Measurements from ENCODE around the gene MAPK8.
"Not testable (repeated sequence)": the region's sequence is repeated elsewhere in the genome, so short reads cannot be mapped to it uniquely, and the experiment has no call there.

Gene MAPK8

DNA sequence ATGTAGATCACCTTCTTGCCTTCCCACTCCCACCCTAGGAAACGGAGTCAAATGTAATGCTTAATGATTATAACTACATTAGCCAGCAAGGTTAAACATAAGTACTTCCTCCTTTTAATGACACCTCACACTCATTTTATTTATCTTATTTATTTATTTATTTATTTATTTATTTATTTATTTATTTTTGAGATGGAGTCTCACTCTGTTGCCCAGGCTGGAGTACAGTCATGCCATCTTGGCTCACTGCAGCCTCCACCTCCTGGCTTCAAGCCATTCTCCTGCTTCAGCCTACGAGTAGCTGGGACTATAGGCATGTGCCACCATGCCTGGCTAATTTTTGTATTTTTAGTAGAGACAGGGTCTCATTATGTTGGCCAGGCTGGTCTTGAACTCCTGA, 115.4 kb downstream of the MAPK8 start:
- DNase-seq = not testable (repeated sequence)

DNA sequence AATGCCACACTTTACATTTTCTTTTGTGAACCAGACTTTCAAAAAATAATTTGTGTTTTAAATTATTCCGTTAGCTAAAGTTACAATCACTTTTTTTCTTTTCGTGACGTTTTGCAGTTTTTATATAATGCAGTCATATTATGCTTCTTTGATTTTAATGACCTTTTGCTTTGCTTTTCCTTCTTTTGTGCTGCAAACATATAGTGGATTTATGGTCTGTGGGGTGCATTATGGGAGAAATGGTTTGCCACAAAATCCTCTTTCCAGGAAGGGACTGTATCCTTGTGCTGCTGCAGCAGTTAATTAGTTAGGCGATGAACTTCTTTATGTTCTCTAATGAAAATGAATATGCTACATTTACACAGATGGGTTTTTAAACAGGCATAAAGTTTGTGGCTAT, 117.4 kb downstream of the MAPK8 start:
- no peak for DNase-seq

DNA sequence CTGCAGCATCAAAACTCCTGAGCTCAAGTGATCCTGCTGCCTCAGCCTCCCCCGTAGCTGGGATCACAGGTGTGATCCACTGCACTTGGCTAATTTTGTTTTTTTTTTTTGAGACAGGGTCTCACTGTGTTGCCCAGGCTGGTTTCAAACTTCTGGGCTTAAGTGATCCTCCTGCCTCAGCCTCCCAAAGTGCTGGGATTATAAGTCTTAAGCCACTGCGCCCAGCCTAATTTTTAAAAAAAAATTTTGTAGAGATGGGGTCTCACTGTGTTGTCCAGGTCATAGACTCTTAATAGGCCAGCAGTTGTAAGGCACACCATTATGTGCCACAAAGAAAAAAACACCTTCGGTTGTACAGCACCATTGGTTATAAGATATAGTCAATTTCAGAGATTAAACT, 122.4 kb downstream of the MAPK8 start:
- DNase-seq = no peak

DNA sequence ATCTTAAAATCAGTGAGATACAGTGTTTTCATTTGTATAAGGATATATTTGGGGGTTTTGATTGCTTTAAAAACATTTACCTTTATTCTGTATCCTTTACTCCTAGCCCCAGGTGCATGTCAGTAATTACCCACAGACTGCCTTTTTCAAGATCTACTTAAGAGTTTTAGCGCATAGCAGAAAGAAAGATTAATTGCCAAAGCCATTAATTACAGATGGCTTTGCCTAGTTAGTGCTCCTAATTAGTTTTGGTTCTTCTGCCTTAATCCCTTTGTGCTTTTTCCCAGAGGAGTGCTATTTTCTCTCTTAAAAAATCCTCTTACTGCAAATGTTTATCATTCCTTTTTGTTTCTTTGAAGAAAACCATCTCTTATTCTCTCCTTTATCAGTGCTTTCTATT, 122.8 kb downstream of the MAPK8 start:
- no peak for DNase-seq

DNA sequence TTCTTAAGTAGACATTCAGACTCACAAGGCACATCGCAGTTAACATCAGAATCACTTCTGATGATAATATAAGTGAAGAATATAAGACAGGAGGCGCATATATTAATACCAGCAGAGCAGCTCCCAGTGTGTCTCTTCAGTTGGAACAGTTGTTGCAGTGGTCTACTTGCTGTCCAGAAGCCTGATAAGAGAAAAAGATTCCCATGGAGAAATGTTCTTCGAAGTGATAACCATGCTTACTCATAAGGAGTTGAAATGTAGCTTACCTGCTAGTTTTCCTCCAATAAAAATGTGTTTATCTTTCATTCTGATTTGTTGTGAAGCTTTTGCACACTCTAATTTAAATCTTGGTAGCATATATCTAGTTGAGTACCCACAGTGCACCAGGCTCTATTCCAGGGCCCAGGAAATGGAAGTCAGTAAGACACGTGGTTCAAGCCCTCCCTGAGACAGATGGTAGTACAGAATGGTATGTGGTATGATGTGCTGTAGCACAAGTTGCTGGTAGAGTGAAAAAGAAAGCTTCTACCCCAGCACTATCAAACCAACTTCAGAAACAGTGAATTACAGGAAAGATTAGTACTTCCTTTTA, 124.0 kb downstream of the MAPK8 start:
- no peak for DNase-seq

DNA sequence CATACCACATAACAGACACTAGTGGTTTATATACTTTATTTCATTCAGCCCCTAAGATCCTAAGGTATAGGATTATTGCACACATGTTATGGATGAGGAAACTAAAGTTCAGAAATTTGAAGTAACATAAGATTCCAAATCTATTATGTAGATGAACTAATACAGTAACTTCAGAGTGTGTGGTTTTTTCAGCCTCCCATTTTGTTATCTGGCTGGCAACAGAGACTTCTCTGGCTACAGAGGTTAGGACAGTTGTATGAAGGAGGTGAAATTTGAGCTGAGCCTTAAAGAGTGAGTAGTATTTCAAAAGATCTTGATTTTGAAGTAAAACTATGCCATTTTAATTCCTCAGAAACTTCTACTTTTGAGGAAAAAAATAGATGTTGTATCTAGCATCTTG, 125.4 kb downstream of the MAPK8 start:
- DNase-seq = no peak

DNA sequence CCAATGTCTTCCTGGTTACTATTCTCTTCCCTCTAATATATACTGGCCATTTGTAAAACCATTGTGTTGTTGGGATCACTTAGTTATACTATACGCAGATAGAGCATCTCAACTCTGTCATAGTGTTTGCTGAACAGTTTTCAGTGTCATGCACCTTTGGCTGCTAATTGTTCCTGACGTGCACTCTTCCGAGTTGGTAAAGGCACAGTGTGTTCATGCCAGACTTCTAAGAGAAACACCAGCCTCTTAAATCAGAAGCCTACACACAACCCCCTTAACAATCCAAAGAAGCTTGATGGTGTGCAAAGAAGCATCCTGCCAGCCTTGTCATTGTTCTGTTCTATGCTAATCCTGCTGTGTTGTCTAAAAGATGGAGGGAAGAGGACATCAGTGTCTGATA, 131.1 kb downstream of the MAPK8 start:
- DNase-seq = no peak

DNA sequence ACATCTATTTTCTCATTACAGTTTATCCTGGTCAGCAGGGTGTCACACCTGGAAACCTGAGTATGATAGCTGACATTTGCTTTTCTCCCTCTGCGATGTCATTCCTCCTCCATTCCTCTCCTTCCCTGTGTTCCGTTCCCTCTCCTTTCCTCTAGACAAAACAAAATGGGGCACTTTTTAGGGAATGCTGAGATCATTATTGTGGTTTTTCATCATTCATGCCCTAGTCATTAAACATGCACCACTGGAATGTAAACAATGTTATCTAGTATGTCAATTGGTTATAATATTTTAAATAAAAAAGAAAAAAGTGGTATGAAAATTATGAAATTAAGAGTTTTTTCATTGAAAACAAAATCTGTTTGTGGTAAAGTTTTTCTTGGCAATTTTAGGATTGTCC, 132.6 kb downstream of the MAPK8 start:
- DNase-seq = peak; percentile 79

DNA sequence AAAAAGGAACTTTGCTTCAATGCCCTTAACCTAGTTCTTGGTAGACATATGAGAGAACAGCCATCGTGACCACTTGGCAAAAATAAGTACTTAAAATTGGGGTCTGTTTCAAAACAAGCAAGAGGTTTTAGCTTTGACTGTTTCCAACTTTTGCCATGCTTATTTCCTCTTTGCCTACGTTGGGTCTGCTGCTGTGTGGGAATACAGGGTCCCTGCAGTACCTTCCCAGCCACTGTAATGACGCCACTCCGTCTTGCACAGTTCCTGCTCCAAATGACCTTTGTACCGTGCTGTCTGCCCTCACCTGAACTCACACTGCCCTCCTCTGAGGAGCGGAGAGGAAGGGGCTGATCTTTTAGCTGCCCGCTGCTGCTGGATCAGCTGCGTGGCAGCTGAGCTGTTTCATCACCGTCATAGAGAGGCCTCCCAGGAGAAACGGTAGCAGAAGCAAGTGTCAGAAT, 133.1 kb downstream of the MAPK8 start:
- DNase-seq = no peak

DNA sequence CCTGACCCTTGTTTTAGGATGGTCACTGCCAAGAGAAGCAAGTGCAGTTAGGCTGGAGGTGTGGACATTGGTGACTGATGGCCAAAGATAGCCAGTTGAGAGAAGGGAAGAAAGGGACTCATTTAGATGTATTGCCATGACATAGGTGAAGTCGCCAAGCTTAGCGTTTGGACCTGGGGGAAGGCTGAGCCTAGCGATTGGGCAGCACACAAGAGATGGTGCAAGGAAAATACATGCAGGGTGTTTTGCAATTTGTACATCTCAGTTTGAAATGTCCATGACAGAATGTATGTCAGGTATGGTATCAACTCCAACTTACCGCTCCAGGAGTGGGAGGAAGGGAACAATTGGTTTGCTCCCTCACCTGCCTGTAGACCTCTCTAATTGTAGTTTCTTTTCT, 134.3 kb downstream of the MAPK8 start:
- DNase-seq = no peak

DNA sequence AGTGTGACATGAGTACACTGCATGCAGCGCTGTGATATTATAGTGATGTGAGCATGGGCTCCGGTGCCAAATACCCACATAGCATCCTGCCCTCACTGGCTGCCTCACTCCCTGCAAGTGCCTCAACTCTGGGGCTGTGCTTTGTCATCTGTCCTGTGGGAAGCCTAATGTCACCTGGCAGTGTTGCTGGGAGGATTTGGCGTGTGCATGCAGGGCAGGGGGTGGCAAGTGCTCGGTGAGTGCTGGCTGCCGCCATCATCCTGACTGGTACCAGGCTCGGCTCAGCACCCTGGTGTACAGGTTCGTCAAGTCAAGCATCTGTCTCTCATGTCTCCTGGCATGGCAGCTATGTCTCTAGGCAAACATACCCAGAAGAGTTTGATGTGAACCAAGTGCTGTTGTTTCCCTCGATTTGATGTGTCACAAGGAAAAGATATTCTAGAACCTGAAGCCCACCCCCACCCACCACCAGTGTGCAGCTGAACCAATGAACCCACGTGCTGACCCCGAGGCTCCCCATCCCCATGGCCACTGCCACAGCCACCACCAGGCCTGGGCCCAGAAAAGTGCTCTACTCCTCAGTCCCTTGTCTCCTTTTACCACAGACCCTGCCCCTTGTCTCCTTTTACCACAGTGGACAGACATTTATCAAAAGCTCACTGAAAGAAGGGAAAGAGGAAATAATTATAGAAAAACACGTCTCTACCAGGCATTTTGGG, 135.8 kb downstream of the MAPK8 start:
- no peak for DNase-seq

DNA sequence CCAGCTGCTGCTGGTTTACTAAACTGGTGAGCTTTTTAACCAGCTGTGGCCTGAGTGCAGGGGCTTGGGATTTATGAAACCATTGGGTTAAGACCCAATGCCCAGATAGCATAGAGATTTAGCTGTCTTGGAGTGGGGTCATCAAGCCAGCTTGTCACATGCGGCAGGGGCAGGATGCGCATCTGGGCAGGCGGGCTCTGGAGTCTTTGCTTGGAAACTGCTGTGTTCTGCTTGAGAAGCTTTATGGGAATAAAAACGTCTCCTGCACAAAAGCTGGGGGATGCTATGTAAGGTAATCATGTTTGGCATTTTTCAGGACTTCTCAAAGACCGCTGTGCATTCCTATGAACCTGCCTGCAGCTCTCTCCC, 136.3 kb downstream of the MAPK8 start:
- DNase-seq = no peak

DNA sequence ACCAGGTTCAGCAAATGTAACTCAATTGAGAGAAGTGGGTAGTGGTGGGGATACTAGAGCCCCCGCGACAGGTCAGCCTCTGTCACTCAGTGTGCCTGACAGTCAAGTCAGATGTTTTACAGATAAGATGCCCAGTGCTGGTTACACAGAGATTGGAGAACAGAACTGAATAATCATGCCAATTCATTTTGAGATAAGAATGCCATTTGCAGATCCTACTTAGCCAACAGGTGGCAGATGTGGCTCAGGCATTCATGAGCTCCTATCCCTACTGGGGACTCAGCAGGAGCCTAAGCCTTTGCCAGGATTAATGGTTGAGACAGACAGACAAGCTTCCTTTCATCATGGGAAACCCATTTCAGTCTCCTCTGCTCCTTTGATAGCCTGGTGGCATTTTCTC, 137.8 kb downstream of the MAPK8 start:
- DNase-seq = peak; percentile 13

DNA sequence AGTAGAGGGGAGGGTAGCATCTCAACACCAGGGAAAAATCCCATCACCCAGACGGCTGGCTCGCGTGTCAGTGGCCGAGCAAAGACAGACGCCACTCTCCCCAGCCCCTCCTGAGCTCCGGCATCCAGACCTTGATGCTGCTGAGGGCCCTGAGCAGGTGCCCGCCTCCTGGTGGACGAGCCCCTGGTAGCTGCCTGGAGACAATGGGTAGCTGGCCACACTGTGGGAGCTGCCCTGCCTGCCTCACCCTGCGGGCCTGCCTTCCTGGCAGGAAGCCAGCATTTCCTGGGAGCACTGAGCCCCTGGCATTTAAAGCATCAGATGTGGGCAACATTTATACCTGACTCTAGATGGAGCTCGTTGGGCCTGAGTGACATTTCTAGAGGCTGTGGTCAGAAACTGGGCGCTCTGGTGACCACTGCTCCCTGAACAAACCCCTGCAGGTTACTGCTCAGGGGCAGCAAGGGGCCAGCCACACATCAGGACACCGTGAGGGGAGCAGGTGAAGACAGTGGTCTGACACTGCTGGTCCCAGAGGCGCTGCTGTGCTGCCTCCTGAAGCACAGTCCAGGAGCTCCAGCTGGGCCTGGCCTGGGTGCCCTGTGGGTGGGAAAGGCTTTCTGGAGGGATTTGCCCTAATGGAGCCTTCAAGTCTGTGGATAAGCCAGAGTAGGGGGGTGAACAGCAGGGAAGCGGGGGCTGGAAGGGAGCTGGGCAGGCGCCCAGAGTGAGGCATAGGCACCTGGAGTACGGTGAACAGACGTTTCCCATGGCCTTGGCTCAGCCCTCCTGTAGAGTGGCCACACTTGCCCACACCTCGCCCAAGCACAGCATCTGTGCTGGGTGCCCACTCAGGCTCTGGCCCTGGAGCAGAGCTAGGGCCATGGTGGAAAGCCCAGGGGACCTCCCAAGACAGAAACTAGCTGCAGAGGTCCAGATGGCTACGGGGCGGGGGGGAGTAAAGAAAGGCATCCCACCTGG, 138.7 kb downstream of the MAPK8 start:
- no peak for DNase-seq

DNA sequence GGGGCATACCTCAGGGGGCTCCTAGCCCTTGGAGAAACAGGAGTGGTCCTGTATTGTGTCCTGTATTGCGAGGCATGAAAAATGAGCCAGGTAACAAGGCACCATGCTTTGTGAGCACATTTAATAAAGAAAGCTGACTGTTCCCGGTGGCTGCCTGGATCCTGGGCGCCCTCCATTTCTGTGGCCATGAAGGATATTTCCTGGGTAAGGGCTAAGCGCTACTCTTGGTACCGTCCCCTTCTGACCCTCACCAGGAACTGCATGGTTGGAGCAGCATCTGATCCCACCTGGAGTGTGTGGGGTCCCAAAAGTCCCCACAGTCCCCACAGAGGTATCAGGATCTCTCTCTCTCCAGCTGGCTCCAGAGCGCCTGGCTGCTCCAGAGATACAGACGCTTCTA, 139.5 kb downstream of the MAPK8 start:
- DNase-seq = no peak

DNA sequence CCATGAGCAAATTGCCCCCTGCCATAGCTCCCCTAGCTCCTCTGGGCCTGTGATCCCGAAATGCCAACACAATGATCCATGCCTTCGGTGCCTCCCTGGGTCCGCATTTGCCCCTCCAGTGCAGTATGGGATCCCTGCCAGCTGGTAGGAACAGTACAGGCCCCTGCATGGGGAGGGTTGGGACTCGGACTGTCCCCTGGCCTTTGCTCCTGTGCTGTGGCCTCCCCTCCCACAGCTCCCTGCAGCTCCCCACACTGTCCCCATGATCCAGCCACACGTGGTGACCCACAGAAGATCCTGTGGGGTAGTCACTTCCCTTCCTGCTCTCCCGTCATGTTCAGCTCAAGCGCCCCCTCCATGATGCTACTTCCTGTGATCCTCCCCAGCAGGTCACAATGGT, 140.3 kb downstream of the MAPK8 start:
- no peak for DNase-seq

DNA sequence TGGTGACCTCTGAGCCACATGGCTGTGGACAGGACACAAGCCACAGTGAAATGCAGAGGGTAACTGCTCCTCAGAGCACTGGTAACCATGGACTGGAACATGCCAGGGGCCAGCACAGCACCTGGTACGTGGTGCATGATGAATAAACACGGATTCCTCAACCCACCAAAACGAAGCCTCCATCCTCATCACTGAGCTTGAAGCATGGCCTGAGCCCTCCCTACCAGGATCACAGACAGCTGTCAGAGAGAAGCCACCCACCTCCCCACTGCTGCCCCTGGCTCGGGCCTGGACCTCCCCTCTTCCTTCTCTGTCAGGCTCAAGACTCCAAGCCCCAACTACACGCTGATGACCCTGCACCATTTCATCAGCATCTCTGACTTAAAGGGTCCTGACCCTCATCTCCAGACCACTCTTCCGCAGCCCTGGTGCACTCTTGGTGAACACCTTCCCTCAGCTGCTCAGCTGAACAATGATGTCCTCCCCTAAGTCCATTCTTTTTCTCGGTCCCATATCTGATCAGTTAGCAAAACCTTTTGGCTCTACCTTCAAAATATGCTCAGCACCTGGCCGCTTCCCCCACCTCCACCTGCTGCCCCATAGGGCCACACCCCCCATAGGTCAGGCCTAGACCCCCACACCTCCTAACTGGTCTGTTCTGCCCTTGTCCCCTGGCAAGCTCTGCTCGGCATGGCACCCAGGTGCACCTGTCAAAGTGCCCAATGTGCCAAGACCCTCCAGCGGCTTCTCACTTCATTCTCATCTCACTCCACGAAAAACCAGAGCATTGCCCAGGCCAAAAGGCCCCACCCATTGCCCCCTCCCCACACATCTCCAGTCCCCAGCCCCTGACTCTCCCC, 141.1 kb downstream of the MAPK8 start:
- DNase-seq = no peak

DNA sequence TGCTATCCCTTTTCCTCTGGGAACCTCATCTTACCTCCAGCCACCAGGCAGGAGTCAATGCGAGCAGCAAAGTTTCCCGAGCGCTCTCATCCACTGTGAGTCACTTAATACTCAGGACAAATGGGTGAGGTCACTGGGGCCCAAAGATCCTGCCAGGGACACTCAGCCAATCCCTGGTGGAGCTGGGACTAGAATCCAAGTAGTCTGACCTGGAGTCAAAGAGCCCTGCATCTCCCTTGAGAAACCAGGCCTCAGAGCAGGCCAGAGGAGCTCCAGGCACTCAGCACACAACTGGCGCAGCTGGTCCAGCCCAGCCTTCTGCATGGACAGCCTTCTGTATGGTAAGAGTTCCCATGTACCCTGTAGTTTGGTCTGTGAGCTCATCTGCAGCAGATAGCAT, 142.3 kb downstream of the MAPK8 start:
- peak; percentile 67 for DNase-seq

DNA sequence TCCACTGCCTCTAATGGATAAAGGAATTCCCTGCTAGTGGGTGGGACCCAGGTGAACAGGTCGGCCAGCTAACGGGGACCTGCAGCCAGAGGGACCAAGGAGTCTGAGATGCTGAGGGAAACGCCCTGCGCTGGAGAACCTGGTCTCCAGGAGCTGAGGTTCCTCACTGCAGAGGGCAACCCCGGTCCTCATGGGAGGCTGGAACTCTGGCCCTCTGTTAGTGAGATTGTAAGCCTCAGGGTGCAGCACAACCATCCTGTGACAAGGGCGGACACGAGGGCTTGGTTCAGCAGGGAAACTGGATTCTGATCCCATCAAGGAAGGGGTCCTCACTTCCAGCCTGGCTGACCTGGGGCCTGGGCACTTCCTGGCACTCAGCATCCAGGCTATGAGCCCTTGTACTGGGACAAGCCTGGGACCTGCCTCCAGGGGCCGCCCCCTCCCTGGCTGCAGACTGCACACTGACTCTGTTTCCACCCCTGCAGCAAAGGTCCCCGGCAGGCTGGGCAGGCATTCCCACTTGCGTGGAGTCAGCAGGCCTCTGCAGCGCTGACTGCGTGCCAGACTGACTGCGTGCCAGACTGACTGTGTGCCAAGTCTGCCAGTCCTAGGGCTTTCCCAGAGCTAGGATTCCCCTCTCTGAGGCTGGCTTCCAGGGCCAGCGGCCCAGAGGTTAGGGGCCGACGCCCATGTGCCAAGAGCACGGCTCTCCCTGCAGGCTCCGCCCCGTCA, 143.2 kb downstream of the MAPK8 start:
- DNase-seq = no peak

DNA sequence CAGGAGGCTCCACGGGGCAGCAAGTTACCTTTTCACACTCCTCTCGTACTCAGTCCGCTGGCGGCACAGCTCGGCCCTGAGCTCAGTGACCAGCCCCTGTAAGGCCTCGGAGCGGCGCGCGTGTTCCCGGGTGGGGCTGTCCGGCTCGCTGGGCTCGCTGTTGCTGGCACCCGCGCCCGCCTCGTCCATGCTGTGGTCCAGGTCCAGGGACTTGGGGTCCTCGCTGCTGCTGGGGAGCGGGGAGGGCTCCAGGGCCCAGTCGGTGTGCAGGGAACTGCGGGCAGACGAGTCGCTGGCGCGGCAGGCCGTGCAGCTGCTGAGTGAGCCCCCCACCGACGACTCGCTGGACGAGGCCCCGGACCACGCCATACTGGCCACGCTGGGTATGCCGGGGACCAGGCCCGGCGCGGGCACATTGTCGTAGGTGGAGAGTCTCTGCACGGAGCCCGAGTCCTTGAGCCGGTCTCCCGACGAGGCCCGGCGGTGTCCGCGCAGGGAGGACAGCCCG, 143.8 kb downstream of the MAPK8 start:
- no peak for DNase-seq

DNA sequence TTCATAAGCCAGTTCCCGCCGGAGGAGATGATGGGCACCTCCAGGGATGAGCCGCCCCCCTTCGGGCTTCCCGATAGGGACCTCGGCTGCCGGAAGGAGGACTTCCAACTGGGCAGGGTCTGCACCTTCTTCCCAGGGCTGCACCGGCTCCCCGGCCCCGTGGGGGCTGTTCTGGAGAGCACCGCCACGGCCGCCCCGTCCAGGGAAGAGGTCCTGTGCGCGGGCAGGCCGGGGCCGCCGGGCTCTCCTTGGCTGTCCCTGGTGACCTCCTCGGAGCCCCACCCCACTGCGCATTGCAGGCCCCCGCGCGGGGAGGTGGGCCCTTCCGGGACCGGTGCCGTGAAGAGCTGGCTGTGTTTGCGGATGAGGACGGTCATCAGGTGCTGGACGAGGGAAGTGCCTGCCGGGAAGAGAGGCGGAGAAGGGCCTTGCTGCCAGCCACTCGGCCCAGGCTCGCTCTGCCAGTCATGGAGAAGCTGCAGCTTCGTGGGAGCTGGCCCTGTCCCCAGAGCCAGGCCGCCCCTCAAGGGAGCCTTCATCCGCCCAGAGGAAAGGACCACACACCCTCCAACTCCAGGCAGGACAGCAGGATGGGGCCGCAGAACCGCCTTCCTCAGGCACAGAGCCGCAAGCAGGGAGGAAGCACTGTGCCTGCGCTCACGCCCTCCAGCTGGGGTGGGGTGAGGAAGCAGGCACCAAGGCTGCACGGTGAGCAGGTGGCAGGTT, 144.4 kb downstream of the MAPK8 start:
- DNase-seq = no peak

Measured in HCEC 1CT (cell line).